Mesodermal cell (in vitro differentiated cells): Measurements from ENCODE around the gene CHN1.

Experiments used
- H3K27ac ChIP-seq: 2 replicates; pipeline ENCODE4 v1.7.0; 2013; ENCODE audit warnings: mild to moderate bottlenecking, low read depth, low read length, moderate library complexity; ENCODE audit not compliant: severe bottlenecking
- H3K36me3 ChIP-seq: 2 replicates; pipeline ENCODE4 v1.7.1; 2013; ENCODE audit warnings: mild to moderate bottlenecking, low read length, moderate library complexity; ENCODE audit not compliant: control insufficient read depth, insufficient read depth
- H3K4me1 ChIP-seq: one replicate; pipeline ENCODE4 v1.7.1; 2013; ENCODE audit warnings: mild to moderate bottlenecking, low read length; ENCODE audit not compliant: insufficient read depth, control insufficient read depth, poor library complexity, severe bottlenecking
- H3K4me3 ChIP-seq: 2 replicates; pipeline ENCODE4 v1.7.0; 2013; ENCODE audit warnings: low read length, control low read depth, mild to moderate bottlenecking; ENCODE audit not compliant: insufficient read depth, poor library complexity, severe bottlenecking; ENCODE audit errors: extremely low read depth
- H3K9me3 ChIP-seq: 2 replicates; pipeline ENCODE4 v1.7.1; 2013; ENCODE audit warnings: mild to moderate bottlenecking, low read length, moderate library complexity; ENCODE audit not compliant: control insufficient read depth
- WGBS, 2 experiments: methylation state at CpG; one replicate each; pipeline ENCODE4 v1.1.5; 2013; ENCODE audit warnings: missing lambda C conversion rate in 2 of 2; ENCODE audit not compliant: insufficient coverage in 2 of 2; 5-methylcytosine and 5-hydroxymethylcytosine counted together

Gene CHN1

GRCh38 chr2:174963437-174964400 lies 41.5 kb downstream of the CHN1 start:
- Histone ChIP-seq H3K4me1 (peaks cover 20% of the 10 kb centered on the region), H3K9me3 (no peaks in the 10 kb centered on the region), H3K4me3 (no peak overlapping the region), H3K36me3 (no peaks in the 10 kb centered on the region), H3K27ac (peak overlapping the region; percentile 75)
- WGBS, 2 experiments, result 81 to 100% methylated on average over 3 to 4 of the region's 7 CpGs

GRCh38 chr2:174959787-174960186 lies 45.4 kb downstream of the CHN1 start:
- WGBS, 2 experiments, result 100% methylated on average over 1 of the region's 2 CpGs

GRCh38 chr2:174957050-174957449 lies 48.1 kb downstream of the CHN1 start:
- 94 to 96% methylated on average over 2 to 3 of the region's 5 CpGs for WGBS, 2 experiments
- Histone ChIP-seq H3K4me3 (no peak overlapping the region), H3K27ac (no peak overlapping the region), H3K36me3 (no peaks in the 10 kb centered on the region), H3K4me1 (no peaks in the 10 kb centered on the region), H3K9me3 (no peaks in the 10 kb centered on the region)

More at GRCh38 chr2:174959787-174960186, 45.4 kb downstream of the CHN1 start:
- peaks cover 12% of the 10 kb centered on the region for H3K4me1 ChIP-seq
- H3K36me3 ChIP-seq, result no peaks in the 10 kb centered on the region
- H3K9me3 ChIP-seq, result no peaks in the 10 kb centered on the region
- H3K27ac ChIP-seq, result no peak overlapping the region
- no peak overlapping the region for H3K4me3 ChIP-seq

- Histone ChIP-seq H3K4me3 (no peak overlapping the region), H3K4me1 (no peaks in the 10 kb centered on the region), H3K27ac (no peak overlapping the region), H3K36me3 (peaks cover 10% of the 10 kb centered on the region), H3K9me3 (no peaks in the 10 kb centered on the region)
- WGBS, 2 experiments, result 80 to 93% methylated on average over 4 to 5 of the region's 6 CpGs
These were observed 52.6 kb downstream of the CHN1 start for GRCh38 chr2:174952607-174953006.

- no peak overlapping the region for H3K27ac ChIP-seq
- WGBS, 2 experiments, result no CpG with 5 or more reads among the region's 1 CpG
These were observed 53.4 kb downstream of the CHN1 start for GRCh38 chr2:174951745-174952144.

GRCh38 chr2:174949988-174950687 lies 55.0 kb downstream of the CHN1 start:
- Histone ChIP-seq H3K9me3 (no peaks in the 10 kb centered on the region), H3K4me3 (no peak overlapping the region), H3K27ac (no peak overlapping the region), H3K4me1 (no peaks in the 10 kb centered on the region), H3K36me3 (peaks cover 10% of the 10 kb centered on the region)
- 88% methylated on average over 3 of the region's 8 CpGs; no CpG with 5 or more reads in 1 of the 2 experiments for WGBS, 2 experiments

More at GRCh38 chr2:174951745-174952144, 53.4 kb downstream of the CHN1 start:
- no peaks in the 10 kb centered on the region for H3K9me3 ChIP-seq
- H3K36me3 ChIP-seq, result peaks cover 10% of the 10 kb centered on the region
- no peaks in the 10 kb centered on the region for H3K4me1 ChIP-seq
- H3K4me3 ChIP-seq, result no peak overlapping the region

- no peak overlapping the region for H3K27ac ChIP-seq
- H3K4me3 ChIP-seq, result no peak overlapping the region
- H3K36me3 ChIP-seq, result peaks cover 15% of the 10 kb centered on the region
- no peaks in the 10 kb centered on the region for H3K4me1 ChIP-seq
- no peaks in the 10 kb centered on the region for H3K9me3 ChIP-seq
- WGBS, 2 experiments, result no CpG with 5 or more reads among the region's 3 CpGs
These were observed 59.5 kb downstream of the CHN1 start for GRCh38 chr2:174945601-174946260.

- no peak overlapping the region for H3K4me3 ChIP-seq
- peaks cover 20% of the 10 kb centered on the region for H3K36me3 ChIP-seq
- no peaks in the 10 kb centered on the region for H3K4me1 ChIP-seq
- 91% methylated on average over 1 of the region's 1 CpG for WGBS, 2 experiments
- peaks cover 14% of the 10 kb centered on the region for H3K9me3 ChIP-seq
- no peak overlapping the region for H3K27ac ChIP-seq
These were observed 66.1 kb downstream of the CHN1 start for GRCh38 chr2:174939046-174939445.

GRCh38 chr2:174931724-174932123 lies 73.5 kb downstream of the CHN1 start:
- 87 to 94% methylated on average over 3 of the region's 3 CpGs for WGBS, 2 experiments

GRCh38 chr2:174929786-174930185 lies 75.4 kb downstream of the CHN1 start:
- Histone ChIP-seq H3K9me3 (peaks cover 13% of the 10 kb centered on the region), H3K4me3 (no peak overlapping the region), H3K36me3 (peaks cover 19% of the 10 kb centered on the region), H3K27ac (no peak overlapping the region), H3K4me1 (no peaks in the 10 kb centered on the region)
- 87 to 100% methylated on average over 2 of the region's 4 CpGs for WGBS, 2 experiments

More at GRCh38 chr2:174931724-174932123, 73.5 kb downstream of the CHN1 start:
- H3K4me3 ChIP-seq, result no peak overlapping the region
- no peak overlapping the region for H3K27ac ChIP-seq
- peaks cover 30% of the 10 kb centered on the region for H3K36me3 ChIP-seq
- H3K9me3 ChIP-seq, result peaks cover 20% of the 10 kb centered on the region
- H3K4me1 ChIP-seq, result no peaks in the 10 kb centered on the region
